ENCODE results near the gene LDLR. TPM values are rescaled to one million over a fixed set of nuclear protein-coding genes. Genes with fewer than 3 reads are reported as not detected.
"Not testable (repeated sequence)": the region's sequence is repeated elsewhere in the genome, so short reads cannot be mapped to it uniquely, and the experiment has no call there.

LDLR gene
- total RNA-seq, 6 donors from 2014 or later, result 204 to 493 (median 234) TPM

GRCh38 chr19:11155373-11156120 lies 66.3 kb downstream of the LDLR start, which contains the start of gene SPC24:
Gene SPC24, minus strand, starts transcription at chr19:11155782. Its CDS starts 6 bp downstream, at chr19:11155776.
- WGBS, 2 donors, result 2 to 5% methylated on average over 6 to 49 of the region's 50 CpGs
- peak; percentile 96 to 98 for ATAC-seq (ENCODE audit: low FRiP score in 2 of 2)
- Histone ChIP-seq H3K9me3 (peaks cover 0 to 4% (median 0%) of the 10 kb centered on the region in 4 donors), H3K27ac (peak within 1 kb of the TSS; percentile 10 to 76 (median 64)), H3K27me3 (no peaks in the 10 kb centered on the region), H3K36me3 (no peaks in the 10 kb centered on the region), H3K4me3 (peak within 1 kb of the TSS; percentile 5 to 68 (median 56)), H3K4me1 (peaks cover 30 to 56% (median 45%) of the 10 kb centered on the region in 4 donors)
- peak; percentile 89 to 97 for DNase-seq
- TF ChIP-seq EP300 (IDR thresholded peaks at IDR 0.05), result no peak
- TF ChIP-seq POLR2AphosphoS5 (IDR thresholded peaks at IDR 0.05), result peak; percentile 45 to 48
- no peak for TF ChIP-seq CTCF (IDR thresholded peaks at IDR 0.05)
- peak in 1 of 4 donors; percentile 60 for TF ChIP-seq POLR2A (IDR thresholded peaks at IDR 0.05)

- peaks cover 0 to 9% (median 0%) of the 10 kb centered on the region in 4 donors for H3K36me3 ChIP-seq
- peak overlapping the region; percentile 28 to 76 (median 52) for H3K27ac ChIP-seq
- peaks cover 0 to 9% (median 0%) of the 10 kb centered on the region in 4 donors for H3K9me3 ChIP-seq
- DNase-seq (no peak), ATAC-seq (ENCODE audit: low FRiP score in 2 of 2) (no peak)
- TF ChIP-seq POLR2AphosphoS5 (IDR thresholded peaks at IDR 0.05) (peak in 1 of 2 donors; percentile 16), CTCF (IDR thresholded peaks at IDR 0.05) (peak in 1 of 6 experiments; percentile 9), POLR2A (IDR thresholded peaks at IDR 0.05) (no peak), EP300 (IDR thresholded peaks at IDR 0.05) (no peak)
- H3K4me3 ChIP-seq, result no peak overlapping the region
- WGBS, 2 donors, result 41 to 48% methylated on average over 14 to 16 of the region's 16 CpGs
- peaks cover 29 to 37% (median 36%) of the 10 kb centered on the region in 4 donors for H3K4me1 ChIP-seq
- H3K27me3 ChIP-seq, result no peaks in the 10 kb centered on the region
These were observed 70.6 kb downstream of the LDLR start for GRCh38 chr19:11159598-11160439.

GRCh38 chr19:11160440-11160768 lies 71.1 kb downstream of the LDLR start:
- peak overlapping the region in 2 of 4 donors; percentile 59 to 76 for H3K27ac ChIP-seq
- DNase-seq; ATAC-seq (ENCODE audit: low FRiP score in 2 of 2); H3K9me3 ChIP-seq; H3K27me3 ChIP-seq; H3K4me3 ChIP-seq: not testable (repeated sequence)
- WGBS, 2 donors, result 93 to 94% methylated on average over 2 of the region's 2 CpGs
- H3K4me1 ChIP-seq, result peaks cover 24 to 33% (median 32%) of the 10 kb centered on the region in 4 donors
- peaks cover 0 to 13% (median 0%) of the 10 kb centered on the region in 4 donors for H3K36me3 ChIP-seq

GRCh38 chr19:11164296-11164695 lies 75.0 kb downstream of the LDLR start:
- no peak for TF ChIP-seq CTCF (IDR thresholded peaks at IDR 0.05)
- no peak for TF ChIP-seq POLR2A (IDR thresholded peaks at IDR 0.05)
- TF ChIP-seq POLR2AphosphoS5 (IDR thresholded peaks at IDR 0.05), result no peak
- TF ChIP-seq EP300 (IDR thresholded peaks at IDR 0.05), result no peak
- DNase-seq (no peak), ATAC-seq (ENCODE audit: low FRiP score in 2 of 2) (no peak)
- H3K27ac ChIP-seq, result peak overlapping the region; percentile 55 to 63 (median 59)
- H3K27me3 ChIP-seq, result no peaks in the 10 kb centered on the region
- WGBS, 2 donors, result 77 to 81% methylated on average over 11 of the region's 11 CpGs
- H3K36me3 ChIP-seq, result peaks cover 0 to 50% (median 23%) of the 10 kb centered on the region in 4 donors
- no peak overlapping the region for H3K4me3 ChIP-seq
- H3K9me3 ChIP-seq, result peaks cover 0 to 9% (median 0%) of the 10 kb centered on the region in 4 donors
- peaks cover 4 to 21% (median 8%) of the 10 kb centered on the region in 4 donors for H3K4me1 ChIP-seq

- ATAC-seq (ENCODE audit: low FRiP score in 2 of 2), result peak; percentile 35 to 85
- peaks cover 0 to 57% (median 30%) of the 10 kb centered on the region in 4 donors for H3K36me3 ChIP-seq
- WGBS, 2 donors, result 75 to 77% methylated on average over 17 of the region's 17 CpGs
- H3K4me3 ChIP-seq, result no peak overlapping the region
- H3K4me1 ChIP-seq, result peaks cover 0 to 16% (median 3%) of the 10 kb centered on the region in 4 donors
- H3K27me3 ChIP-seq, result no peaks in the 10 kb centered on the region
- peaks cover 0 to 9% (median 0%) of the 10 kb centered on the region in 4 donors for H3K9me3 ChIP-seq
- H3K27ac ChIP-seq, result peak overlapping the region; percentile 55 to 82 (median 62)
- TF ChIP-seq POLR2A (IDR thresholded peaks at IDR 0.05) (no peak), POLR2AphosphoS5 (IDR thresholded peaks at IDR 0.05) (peak in 1 of 2 donors; percentile 48)
- peak in 1 of 2 donors; percentile 24 for DNase-seq
These were observed 75.7 kb downstream of the LDLR start for GRCh38 chr19:11164879-11165406.

Data from upper lobe of left lung (tissue), 6 donors.